Heart right ventricle (tissue), 16 donors: ENCODE measurements around the gene GOLGA8N. TPM values are rescaled to one million over a fixed set of nuclear protein-coding genes. Genes with fewer than 3 reads are reported as not detected.

Experiments used
- ATAC-seq, 8 donors: fragments of 200-7000 bp; cut with Tn5 transposase; one replicate each; pipeline ENCODE4 v1.9.1; 2020; ENCODE audit warnings: mild to moderate bottlenecking in 8 of 8, moderate library complexity in 8 of 8, moderate number of reproducible peaks in 1 of 8
- DNase-seq, 2 donors: peaks; one replicate each; pipeline ENCODE4 v3.0.0-alpha.2; 2020
- H3K27ac ChIP-seq, 10 donors: fragments of 200-600 bp; sonication (generic) in 2 of 10; one replicate each; pipeline versions ENCODE4 v1.5.0 to v1.8.0; 2020 to 2022; ENCODE audit warnings: mild to moderate bottlenecking in 3 of 10
- H3K27me3 ChIP-seq, 7 donors: fragments of 200-600 bp; one replicate each; pipeline ENCODE4 v1.8.0; 2021 to 2022; ENCODE audit warnings: mild to moderate bottlenecking in 2 of 7
- H3K36me3 ChIP-seq, 9 donors: fragments of 200-600 bp; sonication (generic) in 1 of 9; one replicate each; pipeline versions ENCODE4 v1.5.0 to v1.8.0; 2020 to 2022; ENCODE audit warnings: mild to moderate bottlenecking in 2 of 9
- H3K4me1 ChIP-seq, 9 donors: fragments of 200-600 bp; sonication (generic) in 1 of 9; one replicate each; pipeline versions ENCODE4 v1.5.0 to v1.8.0; 2020 to 2022; ENCODE audit warnings: mild to moderate bottlenecking in 4 of 9
- H3K4me3 ChIP-seq, 10 donors: fragments of 200-600 bp; sonication (generic) in 2 of 10; one replicate each; pipeline versions ENCODE4 v1.5.0 to v1.8.0; 2020 to 2022; ENCODE audit warnings: mild to moderate bottlenecking in 7 of 10, moderate library complexity in 2 of 10
- H3K9me3 ChIP-seq, 11 donors: fragments of 200-600 bp in 10 of 11; sonication (generic) in 2 of 11; one replicate each; pipeline versions ENCODE4 v1.5.0 to v1.8.0; 2013 to 2022; ENCODE audit warnings: mild to moderate bottlenecking in 2 of 11, control low read depth in 1 of 11, moderate library complexity in 1 of 11
- WGBS, 2 donors: extraction: QIAGEN DNeasy Blood & Tissue Kit; methylation state at CpG; one replicate each; pipeline ENCODE4 v1.1.7; 2013; ENCODE audit warnings: inconsistent platforms in 1 of 2; 5-methylcytosine and 5-hydroxymethylcytosine counted together
- intact Hi-C, 10 donors: fragments of 100-400 bp; cut with DNase I; formaldehyde crosslinking; loops; one replicate each; pipeline versions ENCODE4 v1.11.1 to v1.14.2; 2022
- polyA plus RNA-seq, 2 donors: library from polyadenylated mRNA; stranded (reverse); fragments of 200-250 nt; gene quantifications; one replicate each; pipeline ENCODE4 v1.2.3, GENCODE V29; 2013
- total RNA-seq, 10 donors: library from RNA; stranded (reverse); fragmentation: NEBNext Ultra II Directional in 3 of 10; extraction: Animal tissue kit (Norgen Biotek cat#: 25700) in 3 of 10; gene quantifications; one replicate each; pipeline versions ENCODE4 v1.2.1 to v1.2.4, GENCODE V29; 2021 to 2023
- TF ChIP-seq, protein P1 (sequence below), 9 donors: fragments of 200-600 bp; sonication (generic) in 2 of 9; IDR thresholded peaks; one replicate each; pipeline versions ENCODE4 v1.5.0 to v1.8.0; 2021 to 2022; ENCODE audit warnings: antibody characterized with exemption in 9 of 9, mild to moderate bottlenecking in 5 of 9, moderate library complexity in 1 of 9
- donor health status: Arrhythmogenic right ventricular cardiomyopathy.
- donor health status: ischemic (EF 13 %, LVEDD 7.1; RV severe dilation, severe dysfunction).
- donor health status: healthy with polysubstance abuse.
- donor health status: DM: no; HTN: yes; CAD: no.
- donor health status: DM: no; HTN: no; CAD: no.
- donor health status: ischemic (EF 25% LVEDD 6.9; RV normal size, moderate dysfunction).
- donor health status: ischemic (EF 25% LVEDD 5.7; RV mildly dilated, moderate dysfunction).
- donor health status: healthy.
- donor health status: DM: yes; HTN: yes; CAD: no.
- donor health status: Ischemic cardiomyopathy.
- donor health status: ischemic (EF 35%, LVEDD 5.7; RV mildly dilated, moderate dysfunction).
- donor health status: nonischemic (EF 11% LVEDD 7.7; RV severe dilation, severe dysfunction).
- donor health status: DM: yes; HTN: yes; CAD: no.
- donor health status: PGD.
- donor health status: ischemic (EF 29% LVEDD 5.4; RV normal size, mild dysfunction).
- donor health status: nonischemic (EF 23%, LVEDD 6.1; RV moderate dilation, normal function).

The GOLGA8N gene
- total and polyA plus RNA-seq, 12 donors = 1.9 to 30.2 (median 7.1) TPM

DNA sequence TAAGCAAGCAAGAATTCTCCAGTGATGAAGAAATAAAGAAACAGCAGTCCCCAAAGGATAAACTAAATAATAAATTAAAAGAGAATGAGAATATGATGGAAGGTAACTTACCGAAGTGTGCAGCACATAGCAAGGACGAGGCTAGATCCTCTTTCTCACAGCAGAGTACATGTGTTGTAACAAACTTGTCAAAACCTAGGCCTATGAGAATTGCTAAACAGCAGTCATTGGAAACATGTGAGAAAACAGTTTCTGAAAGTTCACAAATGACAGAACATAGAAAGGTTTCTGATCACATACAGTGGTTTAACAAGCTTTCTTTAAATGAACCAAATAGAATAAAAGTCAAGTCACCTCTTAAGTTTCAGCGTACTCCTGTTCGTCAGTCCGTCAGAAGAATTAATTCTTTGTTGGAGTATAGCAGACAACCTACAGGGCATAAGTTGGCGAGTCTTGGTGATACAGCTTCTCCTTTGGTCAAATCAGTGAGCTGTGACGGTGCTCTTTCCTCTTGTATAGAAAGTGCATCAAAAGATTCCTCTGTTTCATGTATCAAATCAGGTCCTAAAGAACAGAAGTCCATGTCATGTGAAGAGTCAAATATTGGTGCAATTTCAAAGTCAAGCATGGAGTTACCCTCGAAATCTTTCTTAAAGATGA lies 43.8 kb downstream of the GOLGA8N start:
- ATAC-seq (no peak), DNase-seq (no peak)
- Histone ChIP-seq H3K9me3 (no peaks in the 10 kb centered on the region), H3K4me1 (peaks cover 0 to 7% (median 0%) of the 10 kb centered on the region in 9 donors), H3K27ac (no peak overlapping the region), H3K4me3 (no peak overlapping the region), H3K36me3 (peaks cover 0 to 75% (median 0%) of the 10 kb centered on the region in 9 donors), H3K27me3 (peaks cover 0 to 10% (median 6%) of the 10 kb centered on the region in 7 donors)
- intact Hi-C loops = no loop called here
- WGBS, 2 donors = 97 to 98% methylated on average over 8 of the region's 8 CpGs
- TF ChIP-seq, protein P1, sequence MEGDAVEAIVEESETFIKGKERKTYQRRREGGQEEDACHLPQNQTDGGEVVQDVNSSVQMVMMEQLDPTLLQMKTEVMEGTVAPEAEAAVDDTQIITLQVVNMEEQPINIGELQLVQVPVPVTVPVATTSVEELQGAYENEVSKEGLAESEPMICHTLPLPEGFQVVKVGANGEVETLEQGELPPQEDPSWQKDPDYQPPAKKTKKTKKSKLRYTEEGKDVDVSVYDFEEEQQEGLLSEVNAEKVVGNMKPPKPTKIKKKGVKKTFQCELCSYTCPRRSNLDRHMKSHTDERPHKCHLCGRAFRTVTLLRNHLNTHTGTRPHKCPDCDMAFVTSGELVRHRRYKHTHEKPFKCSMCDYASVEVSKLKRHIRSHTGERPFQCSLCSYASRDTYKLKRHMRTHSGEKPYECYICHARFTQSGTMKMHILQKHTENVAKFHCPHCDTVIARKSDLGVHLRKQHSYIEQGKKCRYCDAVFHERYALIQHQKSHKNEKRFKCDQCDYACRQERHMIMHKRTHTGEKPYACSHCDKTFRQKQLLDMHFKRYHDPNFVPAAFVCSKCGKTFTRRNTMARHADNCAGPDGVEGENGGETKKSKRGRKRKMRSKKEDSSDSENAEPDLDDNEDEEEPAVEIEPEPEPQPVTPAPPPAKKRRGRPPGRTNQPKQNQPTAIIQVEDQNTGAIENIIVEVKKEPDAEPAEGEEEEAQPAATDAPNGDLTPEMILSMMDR (IDR thresholded peaks at IDR 0.05) = no peak

DNA sequence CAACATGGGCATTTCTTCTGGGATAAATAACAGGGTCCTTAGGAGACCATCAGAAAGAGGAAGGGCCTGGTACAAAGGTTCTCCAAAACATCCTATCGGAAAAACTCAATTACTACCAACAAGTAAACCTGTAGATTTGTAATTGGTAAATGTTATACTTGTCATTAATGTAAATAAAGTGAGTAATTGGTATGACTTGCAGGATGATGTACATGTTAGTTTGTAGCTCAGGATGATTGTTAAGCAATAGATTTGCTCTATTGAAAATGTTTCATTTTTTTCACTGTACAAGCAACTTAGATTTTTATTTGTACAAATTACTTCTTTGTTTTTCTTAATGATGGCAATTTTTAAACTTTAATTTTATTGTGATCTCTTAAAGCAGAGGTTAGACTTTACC lies 44.4 kb downstream of the GOLGA8N start:
- Histone ChIP-seq H3K4me1 (peaks cover 0 to 8% (median 0%) of the 10 kb centered on the region in 9 donors), H3K27me3 (peaks cover 0 to 17% (median 12%) of the 10 kb centered on the region in 7 donors), H3K36me3 (peaks cover 0 to 75% (median 0%) of the 10 kb centered on the region in 9 donors), H3K4me3 (no peak overlapping the region), H3K9me3 (no peaks in the 10 kb centered on the region), H3K27ac (no peak overlapping the region)
- TF ChIP-seq, protein P1 (IDR thresholded peaks at IDR 0.05) = no peak
- WGBS, 2 donors = 97 to 100% methylated on average over 1 of the region's 1 CpG
- ATAC-seq (no peak), DNase-seq (no peak)
- intact Hi-C loops = no loop called here

DNA sequence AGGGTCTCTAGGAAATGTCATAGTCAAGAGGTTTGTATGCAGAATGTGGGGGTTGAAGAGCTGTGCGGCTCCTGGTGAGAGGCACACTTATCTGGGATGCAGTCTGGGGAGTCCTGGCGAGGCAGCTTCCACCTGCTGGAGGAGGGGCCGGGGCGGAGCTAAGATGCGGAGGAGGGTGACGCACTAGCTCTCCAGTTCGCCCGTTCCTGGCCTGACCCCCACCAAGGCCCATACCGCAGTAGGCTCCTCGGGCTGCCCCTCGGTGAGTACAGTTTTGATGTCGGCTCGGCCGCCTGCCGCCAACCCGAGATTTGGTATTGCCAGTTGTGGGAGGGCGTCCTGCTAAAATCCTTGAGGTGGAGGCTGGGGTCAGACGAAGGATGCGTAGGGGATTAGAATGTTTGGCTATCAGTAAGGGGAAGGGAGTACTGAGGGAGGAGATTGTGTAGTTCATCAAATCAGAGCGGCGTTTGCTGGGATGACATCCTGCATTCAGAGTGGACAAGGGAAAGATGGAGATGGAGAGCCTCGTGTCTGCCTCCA lies 48.3 kb downstream of the GOLGA8N start, which contains the start of gene SCG5:
TSS of gene SCG5 (plus strand) at position 194 of the 543 bp plus-strand sequence. CDS start 1,883 bp downstream, outside the sequence.
- H3K36me3 ChIP-seq = peaks cover 0 to 37% (median 0%) of the 10 kb centered on the region in 9 donors
- H3K4me3 ChIP-seq = peak within 1 kb of the TSS in 6 of 10 donors; percentile 12 to 42 (median 28)
- intact Hi-C loops = no loop called here
- WGBS, 2 donors = 10 to 11% methylated on average over 22 of the region's 22 CpGs
- peaks cover 0 to 8% (median 0%) of the 10 kb centered on the region in 9 donors for H3K4me1 ChIP-seq
- H3K27me3 ChIP-seq = peaks cover 0 to 38% (median 19%) of the 10 kb centered on the region in 7 donors
- ATAC-seq = peak in 4 of 8 donors; percentile 34 to 55 (median 47)
- no peak for DNase-seq
- H3K9me3 ChIP-seq = no peaks in the 10 kb centered on the region
- H3K27ac ChIP-seq = no peak within 1 kb of the TSS
- TF ChIP-seq, protein P1 (IDR thresholded peaks at IDR 0.05) = no peak

DNA sequence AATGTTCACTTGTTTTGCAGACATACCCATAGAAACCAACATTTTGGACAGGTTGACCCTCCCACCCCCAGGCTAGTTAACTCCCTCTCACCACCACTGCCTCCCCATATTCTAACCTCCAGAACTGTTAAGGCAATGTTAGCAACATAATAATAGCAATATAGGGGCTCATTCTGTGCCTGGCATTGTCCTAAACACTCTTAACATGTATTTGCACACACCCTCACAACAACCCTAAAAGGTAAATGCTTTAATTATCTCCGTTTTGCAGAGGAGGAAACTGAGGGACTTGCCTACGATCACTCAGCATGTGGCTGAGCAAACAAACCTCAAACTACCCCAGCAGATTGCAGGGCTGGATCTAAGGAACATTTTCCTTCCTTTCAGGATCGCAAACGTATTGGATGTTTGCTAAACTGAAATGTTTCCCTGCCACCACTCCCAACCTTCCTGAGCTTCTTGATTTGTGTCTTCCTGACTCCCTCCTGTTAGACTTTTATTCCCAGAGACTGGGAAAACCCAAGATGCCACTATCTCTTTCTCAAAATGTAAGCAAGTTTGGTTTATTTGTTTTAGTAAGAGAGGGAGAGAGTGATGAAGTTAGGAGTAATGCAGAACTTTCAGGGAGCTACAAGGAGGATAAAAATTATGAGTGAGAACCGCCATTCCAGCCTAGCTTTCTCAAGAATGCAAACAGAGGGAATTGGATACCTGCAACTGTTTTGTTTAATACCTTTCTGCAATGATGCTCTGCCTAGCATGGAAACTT lies 49.6 kb downstream of the GOLGA8N start:
- intact Hi-C loops = no loop called here
- WGBS, 2 donors = 70 to 81% methylated on average over 5 of the region's 5 CpGs
- DNase-seq = no peak

More for the DNA sequence above, 49.6 kb downstream of the GOLGA8N start:
- TF ChIP-seq, protein P1 (IDR thresholded peaks at IDR 0.05) = no peak
- Histone ChIP-seq H3K27ac (no peak overlapping the region), H3K4me3 (no peak overlapping the region), H3K27me3 (peaks cover 0 to 38% (median 19%) of the 10 kb centered on the region in 7 donors), H3K36me3 (peaks cover 0 to 25% (median 0%) of the 10 kb centered on the region in 9 donors), H3K9me3 (no peaks in the 10 kb centered on the region), H3K4me1 (peaks cover 0 to 8% (median 0%) of the 10 kb centered on the region in 9 donors)
- ATAC-seq = no peak
